Renal cortical epithelial cell (primary cell): ENCODE data around the gene MGLL. TPM values are rescaled to one million over a fixed set of nuclear protein-coding genes. Genes with fewer than 3 reads are reported as not detected.
A peak's percentile ranks its signal among the peaks of the same experiment; 100 is the strongest.

ENCODE experiments used
- DNase-seq: peaks from one replicate; pipeline ENCODE4 v3.0.0-alpha.2; 2011; ENCODE audit warnings: low read depth
- total RNA-seq: library from RNA; depleted of rRNA; stranded (reverse); fragments of >200 nt; gene quantifications from 2 replicates; pipeline ENCODE4 v1.2.3, GENCODE V29; 2014

The MGLL gene
- total RNA-seq, 1 donor from 2014 or later: 155 TPM

GRCh38 chr3:127774647-127775046, 47.7 kb downstream of the MGLL start:
- DNase-seq: no peak

GRCh38 chr3:127773752-127774395, 48.4 kb downstream of the MGLL start:
- no peak for DNase-seq

- DNase-seq: no peak
Observed at GRCh38 chr3:127772827-127773751, 49.2 kb downstream of the MGLL start.

GRCh38 chr3:127772273-127772672, 50.0 kb downstream of the MGLL start:
- DNase-seq: no peak

- DNase-seq: no peak
Observed at GRCh38 chr3:127771746-127772145, 50.6 kb downstream of the MGLL start.

- peak; percentile 51 for DNase-seq
Observed at GRCh38 chr3:127770671-127771355, 51.5 kb downstream of the MGLL start.

- DNase-seq: no peak
Observed at GRCh38 chr3:127769284-127770081, 52.8 kb downstream of the MGLL start.

- peak; percentile 99 for DNase-seq
Observed at GRCh38 chr3:127768346-127769008, 53.8 kb downstream of the MGLL start.

- DNase-seq: peak; percentile 41
Observed at GRCh38 chr3:127767126-127767525, 55.2 kb downstream of the MGLL start.

GRCh38 chr3:127765735-127766134, 56.6 kb downstream of the MGLL start:
- no peak for DNase-seq

- peak; percentile 36 for DNase-seq
Observed at GRCh38 chr3:127764841-127765362, 57.4 kb downstream of the MGLL start.

- DNase-seq: no peak
Observed at GRCh38 chr3:127764301-127764700, 58.0 kb downstream of the MGLL start.

- no peak for DNase-seq
Observed at GRCh38 chr3:127763816-127764215, 58.5 kb downstream of the MGLL start.

GRCh38 chr3:127763337-127763736, 59.0 kb downstream of the MGLL start:
- no peak for DNase-seq

GRCh38 chr3:127762787-127763105, 59.6 kb downstream of the MGLL start:
- no peak for DNase-seq

- no peak for DNase-seq
Observed at GRCh38 chr3:127762077-127762786, 60.1 kb downstream of the MGLL start.

- DNase-seq: no peak
Observed at GRCh38 chr3:127761441-127761801, 60.9 kb downstream of the MGLL start.

GRCh38 chr3:127760791-127761440, 61.4 kb downstream of the MGLL start:
- no peak for DNase-seq

- DNase-seq: no peak
Observed at GRCh38 chr3:127760361-127760760, 62.0 kb downstream of the MGLL start.

GRCh38 chr3:127759826-127760225, 62.5 kb downstream of the MGLL start:
- no peak for DNase-seq
